HL-60/S4 treated with phorbol 12-myristate 13-acetate at 8.2 ng/mL for 4 days and 3 days (cell line): ENCODE data around the gene HBM.
"Not testable (repeated sequence)": the region's sequence is repeated elsewhere in the genome, so short reads cannot be mapped to it uniquely, and the experiment has no call there.

Source experiments
- in situ Hi-C: fragments of 300-500 bp; cut with MboI; formaldehyde crosslinking; loops from 2 replicates; pipeline ENCODE4 v1.15.0; 2022; ENCODE audit warnings: low sequenced_read_pairs

Gene HBM

GRCh38 chr16:167122-167690 lies 1.4 kb downstream of the HBM start:
- in situ Hi-C loops: no loop called here

DNA sequence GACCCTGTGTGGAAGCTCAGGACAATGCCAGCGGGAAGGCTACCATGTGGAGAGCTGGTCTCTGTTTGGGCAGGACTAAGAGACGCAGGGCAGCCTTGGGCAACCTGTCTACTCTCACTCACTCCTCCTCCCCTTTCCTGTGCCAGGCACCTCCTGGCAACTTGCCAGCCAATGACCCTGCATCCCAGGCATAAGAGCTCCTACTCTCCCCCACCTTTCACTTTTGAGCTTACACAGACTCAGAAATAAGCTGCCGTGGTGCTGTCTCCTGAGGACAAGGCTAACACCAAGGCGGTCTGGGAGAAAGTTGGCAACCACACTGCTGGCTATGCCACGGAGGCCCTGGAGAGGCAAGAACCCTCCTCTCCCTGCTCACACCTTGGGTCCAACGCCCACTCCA lies 2.6 kb downstream of the HBM start:
- in situ Hi-C loops: no loop called here

- in situ Hi-C loops: no loop called here
Measured at GRCh38 chr16:169014-169413, 3.2 kb downstream of the HBM start.

DNA sequence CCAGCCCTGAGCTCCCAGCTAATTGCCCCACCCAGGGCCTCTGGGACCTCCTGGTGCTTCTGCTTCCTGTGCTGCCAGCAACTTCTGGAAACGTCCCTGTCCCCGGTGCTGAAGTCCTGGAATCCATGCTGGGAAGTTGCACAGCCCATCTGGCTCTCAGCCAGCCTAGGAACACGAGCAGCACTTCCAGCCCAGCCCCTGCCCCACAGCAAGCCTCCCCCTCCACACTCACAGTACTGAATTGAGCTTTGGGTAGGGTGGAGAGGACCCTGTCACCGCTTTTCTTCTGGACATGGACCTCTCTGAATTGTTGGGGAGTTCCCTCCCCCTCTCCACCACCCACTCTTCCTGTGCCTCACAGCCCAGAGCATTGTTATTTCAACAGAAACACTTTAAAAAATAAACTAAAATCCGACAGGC lies 4.3 kb downstream of the HBM start:
- in situ Hi-C loops: not testable (repeated sequence)

- in situ Hi-C loops: no loop called here
Measured at GRCh38 chr16:170788-171187, 5.0 kb downstream of the HBM start.

DNA sequence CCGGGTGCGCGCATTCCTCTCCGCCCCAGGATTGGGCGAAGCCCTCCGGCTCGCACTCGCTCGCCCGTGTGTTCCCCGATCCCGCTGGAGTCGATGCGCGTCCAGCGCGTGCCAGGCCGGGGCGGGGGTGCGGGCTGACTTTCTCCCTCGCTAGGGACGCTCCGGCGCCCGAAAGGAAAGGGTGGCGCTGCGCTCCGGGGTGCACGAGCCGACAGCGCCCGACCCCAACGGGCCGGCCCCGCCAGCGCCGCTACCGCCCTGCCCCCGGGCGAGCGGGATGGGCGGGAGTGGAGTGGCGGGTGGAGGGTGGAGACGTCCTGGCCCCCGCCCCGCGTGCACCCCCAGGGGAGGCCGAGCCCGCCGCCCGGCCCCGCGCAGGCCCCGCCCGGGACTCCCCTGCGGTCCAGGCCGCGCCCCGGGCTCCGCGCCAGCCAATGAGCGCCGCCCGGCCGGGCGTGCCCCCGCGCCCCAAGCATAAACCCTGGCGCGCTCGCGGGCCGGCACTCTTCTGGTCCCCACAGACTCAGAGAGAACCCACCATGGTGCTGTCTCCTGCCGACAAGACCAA lies 6.7 kb downstream of the HBM start, which contains the start of gene HBA2:
HBA2 (plus strand) TSS at position 503 of the 568 bp plus-strand sequence; CDS start at position 540, 37 bp downstream.
- in situ Hi-C loops: not testable (repeated sequence)

DNA sequence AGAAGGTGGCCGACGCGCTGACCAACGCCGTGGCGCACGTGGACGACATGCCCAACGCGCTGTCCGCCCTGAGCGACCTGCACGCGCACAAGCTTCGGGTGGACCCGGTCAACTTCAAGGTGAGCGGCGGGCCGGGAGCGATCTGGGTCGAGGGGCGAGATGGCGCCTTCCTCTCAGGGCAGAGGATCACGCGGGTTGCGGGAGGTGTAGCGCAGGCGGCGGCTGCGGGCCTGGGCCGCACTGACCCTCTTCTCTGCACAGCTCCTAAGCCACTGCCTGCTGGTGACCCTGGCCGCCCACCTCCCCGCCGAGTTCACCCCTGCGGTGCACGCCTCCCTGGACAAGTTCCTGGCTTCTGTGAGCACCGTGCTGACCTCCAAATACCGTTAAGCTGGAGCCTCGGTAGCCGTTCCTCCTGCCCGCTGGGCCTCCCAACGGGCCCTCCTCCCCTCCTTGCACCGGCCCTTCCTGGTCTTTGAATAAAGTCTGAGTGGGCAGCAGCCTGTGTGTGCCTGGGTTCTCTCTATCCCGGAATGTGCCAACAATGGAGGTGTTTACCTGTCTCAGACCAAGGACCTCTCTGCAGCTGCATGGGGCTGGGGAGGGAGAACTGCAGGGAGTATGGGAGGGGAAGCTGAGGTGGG lies 7.6 kb downstream of the HBM start:
- in situ Hi-C loops: not testable (repeated sequence)

DNA sequence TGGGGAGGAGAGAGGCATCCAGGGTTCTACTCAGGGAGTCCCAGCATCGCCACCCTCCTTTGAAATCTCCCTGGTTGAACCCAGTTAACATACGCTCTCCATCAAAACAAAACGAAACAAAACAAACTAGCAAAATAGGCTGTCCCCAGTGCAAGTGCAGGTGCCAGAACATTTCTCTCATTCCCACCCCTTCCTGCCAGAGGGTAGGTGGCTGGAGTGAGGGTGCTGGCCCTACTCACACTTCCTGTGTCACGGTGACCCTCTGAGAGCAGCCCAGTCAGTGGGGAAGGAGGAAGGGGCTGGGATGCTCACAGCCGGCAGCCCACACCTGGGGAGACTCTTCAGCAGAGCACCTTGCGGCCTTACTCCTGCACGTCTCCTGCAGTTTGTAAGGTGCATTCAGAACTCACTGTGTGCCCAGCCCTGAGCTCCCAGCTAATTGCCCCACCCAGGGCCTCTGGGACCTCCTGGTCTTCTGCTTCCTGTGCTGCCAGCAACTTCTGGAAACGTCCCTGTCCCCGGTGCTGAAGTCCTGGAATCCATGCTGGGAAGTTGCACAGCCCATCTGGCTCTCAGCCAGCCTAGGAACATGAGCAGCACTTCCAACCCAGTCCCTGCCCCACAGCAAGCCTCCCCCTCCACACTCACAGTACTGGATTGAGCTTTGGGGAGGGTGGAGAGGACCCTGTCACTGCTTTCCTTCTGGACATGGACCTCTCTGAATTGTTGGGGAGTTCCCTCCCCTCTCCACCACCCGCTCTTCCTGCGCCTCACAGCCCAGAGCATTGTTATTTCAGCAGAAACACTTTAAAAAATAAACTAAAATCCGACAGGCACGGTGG lies 8.4 kb downstream of the HBM start:
- in situ Hi-C loops: not testable (repeated sequence)

- in situ Hi-C loops: no loop called here
Measured at GRCh38 chr16:175011-175949, 9.5 kb downstream of the HBM start.

- in situ Hi-C loops: not testable (repeated sequence)
Measured at GRCh38 chr16:176006-176405, 10.2 kb downstream of the HBM start.

GRCh38 chr16:176477-177382 lies 11.0 kb downstream of the HBM start, which contains the start of gene HBA1:
Gene HBA1 (plus strand): TSS chr16:176680. CDS start chr16:176717, 37 bp downstream.
- in situ Hi-C loops: not testable (repeated sequence)

- in situ Hi-C loops: no loop called here
Measured at GRCh38 chr16:177394-177822, 11.6 kb downstream of the HBM start.

DNA sequence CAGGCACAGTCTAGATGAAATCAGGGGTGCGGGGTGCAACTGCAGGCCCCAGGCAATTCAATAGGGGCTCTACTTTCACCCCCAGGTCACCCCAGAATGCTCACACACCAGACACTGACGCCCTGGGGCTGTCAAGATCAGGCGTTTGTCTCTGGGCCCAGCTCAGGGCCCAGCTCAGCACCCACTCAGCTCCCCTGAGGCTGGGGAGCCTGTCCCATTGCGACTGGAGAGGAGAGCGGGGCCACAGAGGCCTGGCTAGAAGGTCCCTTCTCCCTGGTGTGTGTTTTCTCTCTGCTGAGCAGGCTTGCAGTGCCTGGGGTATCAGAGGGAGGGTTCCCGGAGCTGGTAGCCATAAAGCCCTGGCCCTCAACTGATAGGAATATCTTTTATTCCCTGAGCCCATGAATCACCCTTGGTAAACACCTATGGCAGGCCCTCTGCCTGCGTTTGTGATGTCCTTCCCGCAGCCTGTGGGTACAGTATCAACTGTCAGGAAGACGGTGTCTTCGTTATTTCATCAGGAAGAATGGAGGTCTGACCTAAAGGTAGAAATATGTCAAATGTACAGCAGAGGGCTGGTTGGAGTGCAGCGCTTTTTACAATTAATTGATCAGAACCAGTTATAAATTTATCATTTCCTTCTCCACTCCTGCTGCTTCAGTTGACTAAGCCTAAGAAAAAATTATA lies 12.3 kb downstream of the HBM start:
- in situ Hi-C loops: no loop called here

DNA sequence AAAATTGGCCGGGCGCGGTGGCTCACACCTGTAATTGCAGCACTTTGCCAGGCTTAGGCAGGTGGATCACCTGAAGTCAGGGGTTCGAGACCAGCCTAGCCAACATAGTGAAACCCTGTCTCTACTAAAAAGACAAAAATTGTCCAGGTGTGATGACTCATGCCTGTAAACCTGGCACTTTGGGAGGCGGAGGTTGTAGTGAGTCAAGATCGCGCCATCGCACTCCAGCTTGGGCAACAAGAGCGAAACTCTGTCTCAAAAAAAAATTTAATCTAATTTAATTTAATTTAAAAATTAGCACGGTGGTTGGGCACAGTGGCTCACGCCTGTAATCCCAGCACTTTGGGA lies 12.9 kb downstream of the HBM start:
- in situ Hi-C loops: no loop called here

GRCh38 chr16:179211-180092 lies 13.7 kb downstream of the HBM start:
- in situ Hi-C loops: no loop called here

GRCh38 chr16:180101-180675 lies 14.4 kb downstream of the HBM start, which contains the start of gene HBQ1:
Gene HBQ1 (plus strand): TSS chr16:180459. CDS start chr16:180487, 28 bp downstream.
- in situ Hi-C loops: no loop called here
